Endothelial cell of umbilical vein (primary cell): ENCODE results near the gene BSG. TPM values are rescaled to one million over a fixed set of nuclear protein-coding genes. Genes with fewer than 3 reads are reported as not detected.

Experiments used
- BruUV-seq: library from RNA; stranded (reverse); fragments of 400-500 nt; replicated peaks from 2 replicates; lab custom pipeline; 2021; lab: Mats Ljungman, UMichigan
- CTCF ChIA-PET: fragments of 300-600, 350-600 bp; sonication (Branson Sonifier 250); formaldehyde crosslinking; loops from one replicate; lab custom pipeline; 2021; ENCODE audit warnings: antibody characterized with exemption, inconsistent platforms; lab: Charles Lee
- POLR2A ChIA-PET: fragments of 300-600, 350-600 bp; sonication (Branson Sonifier 250); formaldehyde crosslinking; loops from one replicate; lab custom pipeline; 2021; ENCODE audit warnings: antibody characterized with exemption, inconsistent platforms; lab: Charles Lee
- DNase-seq: peaks from one replicate; pipeline ENCODE4 v3.0.0-alpha.2; 2011; ENCODE audit warnings: low read depth, low spot score
- FAIRE-seq: peaks from 2 replicates; lab custom pipeline; 2011; peaks lifted over from hg19 to GRCh38; lab: Jason Lieb, UNC
- H2AFZ ChIP-seq: 2 replicates; pipeline ENCODE4 v1.6.0; 2012; ENCODE audit warnings: low read depth, low read length, control low read depth, inconsistent platforms
- H3K27ac ChIP-seq: 2 replicates; pipeline ENCODE4 v1.5.1; 2011; ENCODE audit warnings: low read depth, mild to moderate bottlenecking, control low read depth, low read length, moderate library complexity; ENCODE audit not compliant: insufficient read depth
- H3K27me3 ChIP-seq, 2 experiments: 2 replicates each; pipeline versions ENCODE4 v1.6.0 to v1.6.1; 2011; ENCODE audit warnings: low read length in 2 of 2, mixed read lengths in 1 of 2; ENCODE audit not compliant: control insufficient read depth in 2 of 2, insufficient read depth in 2 of 2
- H3K36me3 ChIP-seq, 2 experiments: 2 replicates in 1 of 2; 3 replicates in 1 of 2; pipeline ENCODE4 v1.5.1; 2011; ENCODE audit warnings: low read length in 2 of 2, mild to moderate bottlenecking in 1 of 2, moderate library complexity in 1 of 2; ENCODE audit not compliant: control insufficient read depth in 2 of 2, insufficient read depth in 2 of 2; ENCODE audit errors: extremely low read depth in 1 of 2
- H3K4me1 ChIP-seq: 3 replicates; pipeline ENCODE4 v1.5.1; 2011; ENCODE audit warnings: mild to moderate bottlenecking, low read length; ENCODE audit not compliant: control insufficient read depth, insufficient read depth; ENCODE audit errors: extremely low read depth
- H3K4me2 ChIP-seq: 2 replicates; pipeline ENCODE4 v1.6.1; 2011; ENCODE audit warnings: low read length, control low read depth, mixed read lengths; ENCODE audit not compliant: insufficient read depth
- H3K4me3 ChIP-seq, 3 experiments: fragments of 200-600 bp in 1 of 3; sonication (generic), shearing (Covaris generic) in 1 of 3; replicated peaks in 1 of 3; 2 replicates each; pipeline ENCODE4 v1.5.1; 2011 to 2016; ENCODE audit warnings: control low read depth in 3 of 3, low read length in 3 of 3, mild to moderate bottlenecking in 2 of 3, inconsistent platforms in 1 of 3, low read depth in 1 of 3, moderate library complexity in 1 of 3; ENCODE audit not compliant: insufficient read depth in 1 of 3
- H3K79me2 ChIP-seq: 2 replicates; pipeline ENCODE4 v1.6.0; 2012; ENCODE audit warnings: low read length, inconsistent platforms; ENCODE audit not compliant: control insufficient read depth, insufficient read depth
- H3K9ac ChIP-seq: replicated peaks from 2 replicates; pipeline ENCODE3; 2011; ENCODE audit warnings: low read length, control low read depth; ENCODE audit not compliant: insufficient read depth; ENCODE audit errors: extremely low read depth
- H3K9me1 ChIP-seq: replicated peaks from 3 replicates; pipeline ENCODE4 v1.6.0; 2011; ENCODE audit warnings: mild to moderate bottlenecking, low read length; ENCODE audit not compliant: control insufficient read depth, insufficient read depth; ENCODE audit errors: extremely low read depth
- H3K9me3 ChIP-seq: replicated peaks from 2 replicates; pipeline ENCODE4 v1.5.1; 2012; ENCODE audit warnings: low read length, inconsistent platforms; ENCODE audit not compliant: control insufficient read depth, insufficient read depth
- H4K20me1 ChIP-seq: replicated peaks from 2 replicates; pipeline ENCODE3; 2011; ENCODE audit warnings: mild to moderate bottlenecking, low read length; ENCODE audit not compliant: control insufficient read depth, insufficient read depth; ENCODE audit errors: extremely low read depth
- EZH2 ChIP-seq: IDR thresholded peaks from 2 replicates; pipeline ENCODE4 v1.6.1; 2012; ENCODE audit warnings: borderline replicate concordance, low read depth, mild to moderate bottlenecking, moderate library complexity, low read length, inconsistent platforms; ENCODE audit not compliant: severe bottlenecking
- FOS ChIP-seq: IDR thresholded peaks from 2 replicates; pipeline ENCODE4 v1.6.1; 2011; ENCODE audit warnings: mild to moderate bottlenecking, low read length, moderate library complexity, borderline replicate concordance; ENCODE audit not compliant: insufficient read depth
- GATA2 ChIP-seq: IDR thresholded peaks from 2 replicates; pipeline ENCODE4 v1.7.0; 2011; ENCODE audit warnings: low read depth, mild to moderate bottlenecking, moderate library complexity, mixed read lengths, low read length; ENCODE audit not compliant: insufficient read length, insufficient read depth
- JUN ChIP-seq: IDR thresholded peaks from 2 replicates; pipeline ENCODE4 v1.6.1; 2011; ENCODE audit warnings: borderline replicate concordance, low read depth; ENCODE audit not compliant: insufficient read length, insufficient read depth
- MYC ChIP-seq: IDR thresholded peaks from one replicate; pipeline ENCODE4 v1.6.1; 2011; ENCODE audit warnings: mild to moderate bottlenecking, low read depth, low read length
- POLR2A ChIP-seq: IDR thresholded peaks from 2 replicates; pipeline ENCODE4 v1.6.1; 2012; ENCODE audit warnings: low read depth, mild to moderate bottlenecking, control low read depth, low read length
- POLR2AphosphoS5 ChIP-seq: IDR thresholded peaks from 2 replicates; pipeline ENCODE4 v1.6.1; 2012; ENCODE audit warnings: low read depth, mild to moderate bottlenecking, control low read depth, low read length, moderate library complexity; ENCODE audit not compliant: insufficient read depth
- dilution Hi-C: fragments of 300-500 bp; cut with MboI; formaldehyde crosslinking; loops from one replicate; pipeline ENCODE4 v1.15.0; 2019; ENCODE audit warnings: low sequenced_read_pairs; ENCODE audit not compliant: extremely low pct_ligation_motif_present
- intact Hi-C: fragments of 100-400 bp; cut with micrococcal nuclease; formaldehyde crosslinking; loops from one replicate; pipeline ENCODE4 v1.10.0; 2022
- polyA plus RNA-seq, 4 experiments: library from polyadenylated mRNA; depleted of rRNA in 3 of 4; stranded (reverse) in 3 of 4; unstranded in 1 of 4; fragments of >200 nt; gene quantifications; 2 replicates each; pipeline versions ENCODE4 v1.2.1 to v1.2.3, GENCODE V29; 2011 to 2012; ENCODE audit warnings: missing spikeins in 1 of 4
- total RNA-seq: library from RNA; stranded (reverse); gene quantifications from 2 replicates; pipeline ENCODE4 v1.2.3, GENCODE V29; 2021
- TF ChIP-seq, protein P1 (sequence below), 2 donors: IDR thresholded peaks; 1 replicate in 1 of 2; 2 replicates in 1 of 2; pipeline ENCODE4 v1.5.1; 2011; ENCODE audit warnings: low read length in 2 of 2, mild to moderate bottlenecking in 2 of 2, moderate library complexity in 2 of 2, control low read depth in 1 of 2, inconsistent platforms in 1 of 2, low read depth in 1 of 2; ENCODE audit not compliant: insufficient read depth in 1 of 2; ENCODE audit errors: extremely low read depth in 1 of 2
- TF ChIP-seq, protein P2 (sequence below): IDR thresholded peaks from 2 replicates; pipeline ENCODE4 v1.6.1; 2011; ENCODE audit not compliant: insufficient read depth, insufficient read length

The BSG gene
- total and polyA plus RNA-seq, 2 donors (not counting 3 experiments of a cell fraction or from before 2014, with no cell fraction given), result 485 to 661 TPM

DNA sequence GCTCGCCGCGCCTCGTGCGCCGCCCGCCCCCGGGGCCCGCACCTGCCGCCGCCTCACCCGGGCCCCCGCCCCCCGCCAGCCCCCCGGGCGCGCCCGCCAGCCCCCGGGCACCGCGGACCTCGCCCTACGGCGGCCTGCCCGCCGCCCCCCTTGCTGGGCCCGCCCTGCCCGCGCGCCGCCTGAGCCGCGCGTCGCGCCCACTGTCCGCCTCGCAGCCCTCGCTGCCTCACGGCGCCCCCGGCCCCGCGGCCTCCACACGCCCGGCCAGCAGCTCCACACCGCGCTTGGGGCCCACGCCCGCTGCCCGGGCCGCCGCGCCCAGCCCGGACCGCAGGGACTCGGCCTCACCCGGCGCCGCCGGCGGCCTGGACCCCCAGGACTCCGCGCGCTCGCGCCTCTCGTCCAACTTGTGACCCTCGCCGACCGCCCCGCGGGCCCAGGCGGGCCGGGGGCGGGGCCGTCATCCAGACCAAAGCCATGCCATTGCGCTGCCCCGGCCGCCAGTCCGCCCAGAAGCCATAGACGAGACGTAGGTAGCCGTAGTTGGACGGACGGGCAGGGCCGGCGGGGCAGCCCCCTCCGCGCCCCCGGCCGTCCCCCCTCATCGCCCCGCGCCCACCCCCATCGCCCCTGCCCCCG is 43.8 kb downstream of the BSG start:
- Histone ChIP-seq H3K27ac (no peak overlapping the region), H3K4me1 (no peaks in the 10 kb centered on the region), H2AFZ (no peak overlapping the region), H3K9ac (no peak overlapping the region), H3K36me3 (peaks cover 3 to 10% of the 10 kb centered on the region in 2 experiments), H3K9me1 (no peaks in the 10 kb centered on the region), H3K79me2 (no peaks in the 10 kb centered on the region), H3K27me3 (no peaks in the 10 kb centered on the region), H3K4me3 (no peak overlapping the region), H3K9me3 (no peaks in the 10 kb centered on the region), H4K20me1 (no peaks in the 10 kb centered on the region), H3K4me2 (no peak overlapping the region)
- intact Hi-C loops, result no loop called here
- TF ChIP-seq, protein P1, sequence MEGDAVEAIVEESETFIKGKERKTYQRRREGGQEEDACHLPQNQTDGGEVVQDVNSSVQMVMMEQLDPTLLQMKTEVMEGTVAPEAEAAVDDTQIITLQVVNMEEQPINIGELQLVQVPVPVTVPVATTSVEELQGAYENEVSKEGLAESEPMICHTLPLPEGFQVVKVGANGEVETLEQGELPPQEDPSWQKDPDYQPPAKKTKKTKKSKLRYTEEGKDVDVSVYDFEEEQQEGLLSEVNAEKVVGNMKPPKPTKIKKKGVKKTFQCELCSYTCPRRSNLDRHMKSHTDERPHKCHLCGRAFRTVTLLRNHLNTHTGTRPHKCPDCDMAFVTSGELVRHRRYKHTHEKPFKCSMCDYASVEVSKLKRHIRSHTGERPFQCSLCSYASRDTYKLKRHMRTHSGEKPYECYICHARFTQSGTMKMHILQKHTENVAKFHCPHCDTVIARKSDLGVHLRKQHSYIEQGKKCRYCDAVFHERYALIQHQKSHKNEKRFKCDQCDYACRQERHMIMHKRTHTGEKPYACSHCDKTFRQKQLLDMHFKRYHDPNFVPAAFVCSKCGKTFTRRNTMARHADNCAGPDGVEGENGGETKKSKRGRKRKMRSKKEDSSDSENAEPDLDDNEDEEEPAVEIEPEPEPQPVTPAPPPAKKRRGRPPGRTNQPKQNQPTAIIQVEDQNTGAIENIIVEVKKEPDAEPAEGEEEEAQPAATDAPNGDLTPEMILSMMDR (IDR thresholded peaks at IDR 0.05; ENCODE audit: extremely low read depth in 1 of 2, insufficient read depth in 1 of 2, low read depth in 1 of 2, low read length in 2 of 2), result no peak
- TF ChIP-seq POLR2A (no peak), EZH2 (no peak), FOS (no peak), GATA2 (no peak), POLR2AphosphoS5 (no peak), JUN (no peak), MYC (no peak)
- TF ChIP-seq, protein P2, sequence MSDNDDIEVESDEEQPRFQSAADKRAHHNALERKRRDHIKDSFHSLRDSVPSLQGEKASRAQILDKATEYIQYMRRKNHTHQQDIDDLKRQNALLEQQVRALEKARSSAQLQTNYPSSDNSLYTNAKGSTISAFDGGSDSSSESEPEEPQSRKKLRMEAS, result no peak
- FAIRE-seq (no peak), DNase-seq (no peak)
- ChIA-PET CTCF (interaction anchor here (0.8 to 1.6 kb wide), 3 partner anchors 9 to 17 kb away, joined by 3 to 6 read pairs (median 3); no protein-coding TSS in a partner anchor), POLR2A (no interaction called here)
- BruUV-seq, result no TSS peak
- dilution Hi-C loops, result no loop called here
